Neutrophil (primary cell): ENCODE measurements around the gene ACADVL.

Source experiments
- H3K27ac ChIP-seq: fragments of 200-600 bp; sonication (generic); 2 replicates; pipeline ENCODE4 v1.5.1; 2016; ENCODE audit warnings: mild to moderate bottlenecking, moderate library complexity
- H3K27me3 ChIP-seq: fragments of 200-600 bp; sonication (generic); 2 replicates; pipeline ENCODE4 v1.6.0; 2016; ENCODE audit warnings: mild to moderate bottlenecking
- H3K36me3 ChIP-seq: fragments of 200-600 bp; sonication (generic); 2 replicates; pipeline ENCODE4 v1.5.1; 2017
- H3K4me1 ChIP-seq, 2 experiments: fragments of 200-600 bp in 1 of 2; sonication (generic) in 1 of 2; 1 replicate in 1 of 2; 2 replicates in 1 of 2; pipeline versions ENCODE4 v1.5.1 to v1.6.1; 2013 to 2016; ENCODE audit warnings: low read depth in 1 of 2, low read length in 1 of 2, mild to moderate bottlenecking in 1 of 2, moderate library complexity in 1 of 2; ENCODE audit not compliant: control insufficient read depth in 1 of 2, insufficient read depth in 1 of 2
- H3K4me3 ChIP-seq, 2 experiments: fragments of 200-600 bp in 1 of 2; sonication (generic) in 1 of 2; 1 replicate in 1 of 2; 2 replicates in 1 of 2; pipeline ENCODE4 v1.5.1; 2013 to 2016; ENCODE audit warnings: low read depth in 1 of 2, low read length in 1 of 2, mild to moderate bottlenecking in 1 of 2, moderate library complexity in 1 of 2
- H3K9me3 ChIP-seq: fragments of 200-600 bp; sonication (generic); 2 replicates; pipeline ENCODE4 v1.5.1; 2016
- TF ChIP-seq, protein P1 (sequence below): fragments of 200-600 bp; sonication (generic); IDR thresholded peaks from 2 replicates; pipeline ENCODE4 v1.5.1; 2016; ENCODE audit warnings: antibody characterized with exemption

Gene ACADVL

DNA sequence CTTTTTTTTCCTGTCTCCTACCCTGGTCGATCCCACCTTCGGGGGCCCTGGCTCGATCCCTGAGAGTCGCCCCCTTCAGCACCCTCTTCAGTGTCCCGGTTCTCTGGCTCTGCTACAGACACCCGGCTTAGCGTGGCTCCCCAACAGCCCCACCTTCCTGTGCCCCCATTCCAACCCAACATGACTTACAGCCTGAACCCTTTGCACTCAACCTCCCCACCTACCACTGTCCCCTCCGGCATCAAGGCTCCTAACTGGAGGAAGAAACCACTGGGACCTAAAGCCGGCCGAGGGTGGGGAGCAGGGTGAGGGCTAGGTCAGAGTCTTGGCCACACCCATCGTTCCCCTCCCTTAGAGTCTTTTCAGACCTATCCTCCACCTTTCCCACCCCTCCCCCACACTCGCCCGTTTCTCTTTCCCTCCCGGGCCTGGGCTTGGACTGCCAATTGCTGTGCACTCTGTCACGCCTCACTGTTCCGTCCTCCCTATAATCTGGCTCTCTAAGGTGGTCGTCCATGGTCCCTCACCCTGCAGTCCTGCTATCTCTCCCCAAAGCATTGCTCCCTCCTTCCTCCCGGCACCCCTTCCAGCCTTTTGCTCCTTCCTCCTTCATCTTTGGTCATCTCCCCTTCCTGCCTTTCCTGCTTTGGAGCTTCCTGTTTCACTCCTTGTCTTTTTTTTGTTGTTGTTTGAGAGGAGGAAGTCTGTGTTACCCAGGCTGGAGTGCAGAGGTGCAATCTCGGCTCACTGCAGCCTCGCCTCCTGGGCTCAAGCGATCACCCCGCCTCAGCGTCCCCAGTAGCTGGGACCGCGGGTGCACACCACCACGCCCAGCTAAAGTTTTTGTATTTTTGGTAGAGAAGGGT, 43.4 kb downstream of the ACADVL start:
- TF ChIP-seq, protein P1, sequence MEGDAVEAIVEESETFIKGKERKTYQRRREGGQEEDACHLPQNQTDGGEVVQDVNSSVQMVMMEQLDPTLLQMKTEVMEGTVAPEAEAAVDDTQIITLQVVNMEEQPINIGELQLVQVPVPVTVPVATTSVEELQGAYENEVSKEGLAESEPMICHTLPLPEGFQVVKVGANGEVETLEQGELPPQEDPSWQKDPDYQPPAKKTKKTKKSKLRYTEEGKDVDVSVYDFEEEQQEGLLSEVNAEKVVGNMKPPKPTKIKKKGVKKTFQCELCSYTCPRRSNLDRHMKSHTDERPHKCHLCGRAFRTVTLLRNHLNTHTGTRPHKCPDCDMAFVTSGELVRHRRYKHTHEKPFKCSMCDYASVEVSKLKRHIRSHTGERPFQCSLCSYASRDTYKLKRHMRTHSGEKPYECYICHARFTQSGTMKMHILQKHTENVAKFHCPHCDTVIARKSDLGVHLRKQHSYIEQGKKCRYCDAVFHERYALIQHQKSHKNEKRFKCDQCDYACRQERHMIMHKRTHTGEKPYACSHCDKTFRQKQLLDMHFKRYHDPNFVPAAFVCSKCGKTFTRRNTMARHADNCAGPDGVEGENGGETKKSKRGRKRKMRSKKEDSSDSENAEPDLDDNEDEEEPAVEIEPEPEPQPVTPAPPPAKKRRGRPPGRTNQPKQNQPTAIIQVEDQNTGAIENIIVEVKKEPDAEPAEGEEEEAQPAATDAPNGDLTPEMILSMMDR: no peak

DNA sequence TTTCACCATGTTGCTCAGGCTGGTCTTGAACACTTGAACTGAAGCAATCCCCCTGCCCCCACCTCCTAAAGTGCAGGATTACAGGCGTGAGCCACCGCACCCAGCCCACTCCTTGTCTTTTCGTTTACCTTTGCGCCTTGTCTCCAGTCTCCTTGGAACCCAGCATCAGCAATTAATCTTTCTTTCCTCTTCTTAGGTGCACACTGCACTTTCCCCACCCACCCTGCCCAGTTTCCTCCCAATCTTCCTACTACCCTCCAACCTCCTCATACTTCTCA, 44.0 kb downstream of the ACADVL start:
- TF ChIP-seq, protein P1: no peak
- H3K4me3 ChIP-seq: peak overlapping the region in 1 of 2 experiments; percentile 14
- peaks cover 27 to 31% of the 10 kb centered on the region in 2 experiments for H3K4me1 ChIP-seq
- no peaks in the 10 kb centered on the region for H3K9me3 ChIP-seq
- H3K27me3 ChIP-seq: peaks cover 91% of the 10 kb centered on the region
- no peak overlapping the region for H3K27ac ChIP-seq
- H3K36me3 ChIP-seq: peaks cover 8% of the 10 kb centered on the region

More for the DNA sequence above, 43.4 kb downstream of the ACADVL start:
- H3K4me3 ChIP-seq: peak overlapping the region in 1 of 2 experiments; percentile 14
- peaks cover 27 to 31% of the 10 kb centered on the region in 2 experiments for H3K4me1 ChIP-seq
- H3K27ac ChIP-seq: no peak overlapping the region
- no peaks in the 10 kb centered on the region for H3K9me3 ChIP-seq
- H3K27me3 ChIP-seq: peaks cover 86% of the 10 kb centered on the region
- H3K36me3 ChIP-seq: peaks cover 12% of the 10 kb centered on the region

DNA sequence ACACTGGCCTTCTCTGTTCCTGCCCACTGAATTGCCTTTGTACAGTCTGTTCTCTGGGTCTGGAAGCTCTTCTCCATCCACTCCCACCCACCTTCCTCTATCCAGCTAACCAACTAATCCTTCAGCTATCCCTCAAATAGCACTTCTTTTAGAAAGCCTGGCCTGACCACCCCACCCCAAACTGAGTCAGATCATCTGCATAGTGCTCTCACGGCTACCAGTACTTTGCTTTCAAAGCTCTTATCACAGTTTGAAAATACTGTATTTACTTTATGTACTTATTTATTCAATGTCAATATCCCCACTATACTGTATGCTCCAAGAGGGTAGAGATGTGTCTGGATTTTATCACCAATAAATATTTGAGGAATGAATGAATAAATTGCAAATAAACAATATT, 47.0 kb downstream of the ACADVL start:
- H3K36me3 ChIP-seq: no peaks in the 10 kb centered on the region
- peaks cover 80% of the 10 kb centered on the region for H3K27me3 ChIP-seq
- no peak overlapping the region for H3K27ac ChIP-seq
- TF ChIP-seq, protein P1: no peak
- peaks cover 15 to 19% of the 10 kb centered on the region in 2 experiments for H3K4me1 ChIP-seq
- H3K4me3 ChIP-seq: no peak overlapping the region
- H3K9me3 ChIP-seq: no peaks in the 10 kb centered on the region
